ENCODE data around the gene FXYD5. TPM values are rescaled to one million over a fixed set of nuclear protein-coding genes. Genes with fewer than 3 reads are reported as not detected.

FXYD5 gene
- total RNA-seq, 1 experiment from 2014 or later = 100 TPM

DNA sequence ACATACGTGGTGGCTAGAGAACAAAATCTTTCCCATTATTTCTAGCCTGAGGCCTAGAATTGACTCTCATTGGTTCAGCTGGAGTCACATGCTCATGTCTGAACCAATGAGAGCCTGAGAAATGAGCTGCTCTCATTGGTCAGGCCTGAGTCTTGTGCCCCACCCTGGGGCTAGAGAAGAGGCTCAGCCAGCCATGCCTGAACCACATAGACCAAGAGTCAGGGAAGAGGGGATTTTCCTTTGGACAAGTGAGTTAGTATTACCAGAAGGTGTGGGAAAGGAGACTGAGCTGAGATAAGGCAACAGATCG lies 6.9 kb downstream of the FXYD5 start:
- no peak for DNase-seq
- H3K27me3 Mint-ChIP-seq (ENCODE audit: low read depth) = no peaks in the 10 kb centered on the region
- Histone ChIP-seq H4K91ac (ENCODE audit: insufficient read length, low read depth, low read length) (no peak overlapping the region), H3K79me2 (ENCODE audit: insufficient read depth, low read length) (no peaks in the 10 kb centered on the region), H2BK12ac (ENCODE audit: insufficient read length, low read depth, low read length) (no peak overlapping the region), H3K9me3 (ENCODE audit: control insufficient read depth, low read depth, low read length) (peaks cover 7% of the 10 kb centered on the region), H2BK5ac (ENCODE audit: insufficient read length, low read length) (no peak overlapping the region), H2BK20ac (ENCODE audit: low read depth, low read length, poor library complexity, severe bottlenecking) (no peak overlapping the region), H2BK120ac (ENCODE audit: low read depth, low read length, poor library complexity, severe bottlenecking) (no peak overlapping the region), H3K79me1 (ENCODE audit: insufficient read depth, low read depth, low read length, poor library complexity, severe bottlenecking) (no peaks in the 10 kb centered on the region), H3K4me2 (ENCODE audit: insufficient read depth, insufficient read length, low read length) (no peak overlapping the region), H3K23ac (ENCODE audit: insufficient read length, low read depth, low read length) (no peak overlapping the region), H3K27ac (ENCODE audit: insufficient read length, low read depth, low read length) (no peak overlapping the region), H3K4ac (ENCODE audit: low read depth, low read length) (no peak overlapping the region), H2AFZ (ENCODE audit: low read length) (no peak overlapping the region), H3K4me1 (ENCODE audit: insufficient read depth, low read length) (no peaks in the 10 kb centered on the region), H4K5ac (ENCODE audit: insufficient read length, low read depth, low read length) (no peak overlapping the region), H3K9ac (ENCODE audit: extremely low read depth, insufficient read length, low read length) (no peak overlapping the region), H3K27me3 (ENCODE audit: insufficient read depth, low read length) (no peaks in the 10 kb centered on the region), H3T11ph (ENCODE audit: low read length) (no peak overlapping the region), H3K23me2 (ENCODE audit: insufficient read length, low read depth, low read length, poor library complexity, severe bottlenecking) (no peaks in the 10 kb centered on the region), H4K20me1 (ENCODE audit: control insufficient read depth, insufficient read depth, insufficient read length) (no peaks in the 10 kb centered on the region), H4K8ac (replicated peaks; ENCODE audit: insufficient read length, low read depth, low read length) (no peak overlapping the region), H3K14ac (ENCODE audit: insufficient read depth, low read length) (no peak overlapping the region), H2AK5ac (ENCODE audit: insufficient read length, low read length) (no peak overlapping the region), H2BK15ac (ENCODE audit: low read depth, low read length) (no peak overlapping the region), H3K56ac (ENCODE audit: insufficient read length, low read depth, low read length) (no peak overlapping the region), H3K18ac (ENCODE audit: insufficient read length, low read depth, low read length) (no peak overlapping the region)
- no CpG with 5 or more reads among the region's 2 CpGs for WGBS (ENCODE audit: extremely low coverage, insufficient read length, low lambda C conversion rate)
- H3K4me1 Mint-ChIP-seq = peaks cover 3% of the 10 kb centered on the region in 2 experiments
- peaks cover 9 to 23% of the 10 kb centered on the region in 2 experiments for H3K9me3 Mint-ChIP-seq
- H3K4me3 Mint-ChIP-seq = no peak overlapping the region
- no peak overlapping the region for H3K27ac Mint-ChIP-seq
- H3K36me3 Mint-ChIP-seq (ENCODE audit: insufficient read depth in 1 of 3, low read depth in 3 of 3) = peaks cover 78 to 91% (median 85%) of the 10 kb centered on the region in 3 experiments
- TF ChIP-seq, protein P1, sequence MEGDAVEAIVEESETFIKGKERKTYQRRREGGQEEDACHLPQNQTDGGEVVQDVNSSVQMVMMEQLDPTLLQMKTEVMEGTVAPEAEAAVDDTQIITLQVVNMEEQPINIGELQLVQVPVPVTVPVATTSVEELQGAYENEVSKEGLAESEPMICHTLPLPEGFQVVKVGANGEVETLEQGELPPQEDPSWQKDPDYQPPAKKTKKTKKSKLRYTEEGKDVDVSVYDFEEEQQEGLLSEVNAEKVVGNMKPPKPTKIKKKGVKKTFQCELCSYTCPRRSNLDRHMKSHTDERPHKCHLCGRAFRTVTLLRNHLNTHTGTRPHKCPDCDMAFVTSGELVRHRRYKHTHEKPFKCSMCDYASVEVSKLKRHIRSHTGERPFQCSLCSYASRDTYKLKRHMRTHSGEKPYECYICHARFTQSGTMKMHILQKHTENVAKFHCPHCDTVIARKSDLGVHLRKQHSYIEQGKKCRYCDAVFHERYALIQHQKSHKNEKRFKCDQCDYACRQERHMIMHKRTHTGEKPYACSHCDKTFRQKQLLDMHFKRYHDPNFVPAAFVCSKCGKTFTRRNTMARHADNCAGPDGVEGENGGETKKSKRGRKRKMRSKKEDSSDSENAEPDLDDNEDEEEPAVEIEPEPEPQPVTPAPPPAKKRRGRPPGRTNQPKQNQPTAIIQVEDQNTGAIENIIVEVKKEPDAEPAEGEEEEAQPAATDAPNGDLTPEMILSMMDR (conservative IDR thresholded peaks at IDR 0.05) = no peak
